ENCODE measurements around the gene CCL7. TPM values are rescaled to one million over a fixed set of nuclear protein-coding genes. Genes with fewer than 3 reads are reported as not detected.

The CCL7 gene
- total RNA-seq, 2 donors from 2014 or later: 0.52 TPM; not detected in 1

DNA sequence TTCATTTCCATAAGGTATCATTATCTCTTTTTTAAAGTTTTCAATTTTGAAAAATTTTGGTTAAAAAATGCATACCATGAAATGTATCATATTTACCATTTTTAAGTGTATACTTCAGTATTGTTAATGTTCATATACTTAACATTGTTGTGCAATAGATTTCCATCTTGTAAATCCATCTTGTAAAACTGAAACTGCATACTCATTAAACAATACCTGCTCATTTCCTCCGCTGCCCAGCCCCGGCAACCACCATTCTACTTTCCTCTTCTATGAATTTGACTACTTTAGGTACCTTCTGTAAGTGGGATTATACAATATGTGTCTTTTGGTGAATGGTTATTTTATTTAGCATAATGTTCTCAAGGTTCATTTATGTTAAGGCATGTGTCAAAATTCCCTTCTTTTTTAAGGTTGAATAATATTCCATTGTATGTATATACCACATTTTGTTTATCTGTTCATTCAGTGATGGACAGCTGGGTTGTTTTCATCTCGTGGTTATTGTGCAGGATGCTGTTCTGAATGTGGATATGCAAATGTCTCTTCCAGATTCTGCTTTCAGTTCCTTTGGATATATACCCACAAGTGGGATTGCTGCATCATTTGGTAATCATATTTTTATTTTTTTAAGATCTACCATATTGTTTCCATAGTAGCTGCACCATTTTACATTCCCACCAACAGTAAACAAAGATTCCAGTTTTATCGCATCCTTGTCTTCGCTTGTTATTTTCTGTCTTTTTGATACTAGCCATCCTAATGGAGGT lies 8.3 kb upstream of the CCL7 start:
- no peak for DNase-seq (ENCODE audit: low spot score)
- intact Hi-C loops (cut with DNase I): no loop called here

DNA sequence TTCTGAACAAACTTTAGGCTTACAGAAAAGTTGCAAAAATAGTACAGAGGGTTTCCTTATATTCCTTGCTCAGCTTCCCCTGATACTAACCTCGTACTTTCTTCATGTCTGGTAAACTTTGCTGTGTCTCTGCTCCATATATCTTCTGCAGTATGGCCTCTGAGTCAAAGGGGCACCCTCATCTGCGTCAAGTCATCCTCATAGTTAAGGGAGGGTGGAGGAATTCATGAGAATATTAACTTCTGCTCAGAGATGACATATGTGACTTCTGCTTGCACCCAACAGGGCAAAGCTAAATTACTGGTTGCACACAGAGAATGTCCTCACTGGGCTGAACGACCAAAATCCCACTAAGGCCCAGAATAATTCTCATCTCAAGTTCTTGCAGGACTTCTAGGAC lies 4.3 kb upstream of the CCL7 start:
- intact Hi-C loops (cut with DNase I): no loop called here
- no peak for DNase-seq (ENCODE audit: low spot score)

DNA sequence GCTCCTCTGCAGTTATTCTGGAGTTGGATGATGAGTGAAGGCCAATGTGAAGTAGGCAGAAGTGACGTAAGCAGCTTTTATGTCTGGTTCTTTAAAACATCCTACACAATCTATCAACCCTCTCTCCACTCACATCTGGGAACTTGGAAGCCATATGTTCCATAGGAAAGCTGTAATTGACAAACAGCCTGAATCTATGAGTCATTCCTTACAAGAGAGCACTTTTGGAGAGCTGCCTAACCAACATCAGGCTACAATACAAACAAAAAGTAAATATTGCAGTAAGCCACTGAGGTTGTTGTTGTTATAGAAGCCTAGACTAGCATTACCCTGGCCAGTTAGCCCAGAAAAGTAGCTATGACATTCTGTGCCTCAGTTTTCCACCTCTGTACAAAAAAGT lies 5.9 kb downstream of the CCL7 start:
- DNase-seq (ENCODE audit: low spot score): no peak
- intact Hi-C loops (cut with DNase I): no loop called here

DNA sequence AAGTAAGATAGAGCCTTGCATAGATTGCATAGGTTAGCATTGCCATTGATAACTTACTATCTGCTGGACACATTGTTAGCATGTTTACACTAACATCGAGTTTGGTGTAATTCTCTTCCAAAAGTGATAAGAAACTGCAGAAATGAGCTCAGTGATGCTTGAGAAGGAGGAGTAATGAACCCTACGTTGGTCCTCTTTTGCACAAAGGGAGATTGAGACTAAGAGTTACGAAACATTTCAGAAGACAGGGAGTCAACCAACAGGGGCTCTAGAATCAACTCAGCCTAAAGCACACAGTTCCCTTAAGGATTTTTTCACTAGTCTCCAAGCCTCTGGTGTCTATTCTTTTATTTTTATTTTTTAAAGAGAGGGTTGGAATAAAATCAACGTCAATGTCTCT lies 6.8 kb downstream of the CCL7 start:
- intact Hi-C loops (cut with DNase I): no loop called here
- no peak for DNase-seq (ENCODE audit: low spot score)

DNA sequence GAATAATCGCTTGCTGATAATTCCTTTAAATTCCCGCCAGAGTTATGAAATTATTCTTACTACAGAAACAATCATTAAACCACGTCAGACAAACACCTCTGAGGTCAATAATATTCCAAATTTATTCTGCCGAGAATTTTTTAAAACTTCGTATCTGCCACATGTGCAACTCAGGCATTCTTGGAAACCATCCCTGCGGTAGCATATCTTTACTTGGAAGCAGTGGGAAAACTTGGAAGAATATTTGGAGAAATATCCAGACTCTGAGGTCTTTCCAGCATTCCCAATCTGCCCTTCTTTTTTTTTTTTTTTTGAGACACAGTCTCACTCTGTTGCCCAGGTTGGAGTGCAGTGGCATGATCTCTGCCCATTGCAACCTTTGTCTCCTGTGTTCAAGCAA lies 13.6 kb downstream of the CCL7 start:
- no peak for DNase-seq (ENCODE audit: low spot score)
- intact Hi-C loops (cut with DNase I): no loop called here

DNA sequence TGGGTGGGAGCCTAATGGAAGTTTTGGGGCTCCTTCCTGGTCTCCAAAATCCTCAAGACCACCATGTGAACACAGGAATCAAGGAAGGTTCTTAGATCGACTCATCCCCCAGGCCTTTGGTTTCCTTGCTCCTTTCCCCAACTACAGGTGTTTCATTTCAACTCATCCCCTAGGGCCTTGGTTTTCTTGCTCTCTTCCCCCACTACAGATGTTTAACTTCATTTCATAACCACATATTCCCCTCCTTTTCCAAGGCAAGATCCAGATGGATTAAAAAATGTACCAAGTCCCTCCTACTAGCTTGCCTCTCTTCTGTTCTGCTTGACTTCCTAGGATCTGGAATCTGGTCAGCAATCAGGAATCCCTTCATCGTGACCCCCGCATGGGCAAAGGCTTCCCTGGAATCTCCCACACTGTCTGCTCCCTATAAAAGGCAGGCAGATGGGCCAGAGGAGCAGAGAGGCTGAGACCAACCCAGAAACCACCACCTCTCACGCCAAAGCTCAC lies 15.3 kb downstream of the CCL7 start, which contains the start of gene CCL11:
CCL11 (plus strand) TSS at position 457 of the 507 bp plus-strand sequence. CDS start 67 bp downstream, outside the sequence.
- intact Hi-C loops (cut with DNase I): no loop called here

DNA sequence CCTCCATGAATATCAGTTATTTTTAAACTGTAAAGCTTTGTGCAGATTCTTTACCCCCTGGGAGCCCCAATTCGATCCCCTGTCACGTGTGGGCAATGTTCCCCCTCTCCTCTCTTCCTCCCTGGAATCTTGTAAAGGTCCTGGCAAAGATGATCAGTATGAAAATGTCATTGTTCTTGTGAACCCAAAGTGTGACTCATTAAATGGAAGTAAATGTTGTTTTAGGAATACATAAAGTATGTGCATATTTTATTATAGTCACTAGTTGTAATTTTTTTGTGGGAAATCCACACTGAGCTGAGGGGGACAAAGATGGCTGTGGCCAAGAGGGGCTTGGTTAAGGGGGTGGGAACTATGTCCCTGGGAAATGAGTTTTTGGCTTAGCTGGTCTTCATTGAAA lies 17.9 kb downstream of the CCL7 start:
- DNase-seq (ENCODE audit: low spot score): no peak
- intact Hi-C loops (cut with DNase I): no loop called here

More for the DNA sequence above, 15.3 kb downstream of the CCL7 start, which contains the start of gene CCL11:
- DNase-seq (ENCODE audit: low spot score): no peak

DNA sequence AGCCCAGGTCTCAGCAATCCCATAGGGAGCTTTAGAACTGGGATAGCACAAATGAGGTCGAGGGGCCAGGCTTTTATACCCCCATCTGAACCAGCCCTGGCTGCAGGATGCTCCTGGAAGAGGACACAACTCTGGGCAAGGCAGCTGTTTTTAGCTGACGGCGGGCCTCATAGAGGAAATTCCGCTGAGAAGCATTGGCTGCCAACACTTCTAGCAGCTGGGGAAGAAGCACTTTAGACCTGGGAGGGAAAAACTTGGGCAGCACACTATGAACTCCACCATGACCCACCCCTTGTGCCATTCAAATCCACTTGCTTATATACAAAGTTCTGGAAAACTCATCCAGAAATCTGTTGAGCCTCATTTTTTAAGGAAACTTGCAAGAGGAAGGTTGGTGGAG lies 20.6 kb downstream of the CCL7 start:
- intact Hi-C loops (cut with DNase I): no loop called here
- DNase-seq (ENCODE audit: low spot score): no peak

DNA sequence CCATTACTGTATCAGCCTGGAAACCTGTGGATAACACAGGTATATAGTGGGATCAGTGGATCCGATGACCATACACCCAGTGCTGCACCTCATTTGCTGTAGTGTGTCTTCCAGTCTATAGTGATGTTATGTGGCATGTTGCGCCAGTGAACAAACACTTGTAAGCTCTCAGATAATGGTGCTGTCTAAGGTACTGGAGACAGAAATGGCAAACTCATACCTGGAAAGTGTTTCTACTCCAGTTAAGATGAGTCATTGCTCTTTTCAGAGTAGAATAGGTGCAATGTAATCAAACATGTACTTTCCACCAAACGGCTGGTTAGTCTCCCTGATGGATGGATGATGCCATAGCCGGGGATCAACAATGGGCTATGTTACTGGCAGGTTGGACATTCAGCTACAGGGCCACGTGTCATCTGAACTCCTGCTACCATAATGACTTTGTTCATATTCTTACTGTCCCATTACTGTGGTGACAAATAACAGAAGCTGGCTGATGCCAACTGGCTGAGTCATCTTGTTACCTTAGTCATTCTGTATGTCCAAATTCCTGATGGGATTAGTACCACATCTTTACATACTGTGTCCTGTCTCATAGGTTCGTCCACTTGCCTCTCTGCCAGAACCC lies 21.8 kb downstream of the CCL7 start:
- intact Hi-C loops (cut with DNase I): no loop called here
- DNase-seq (ENCODE audit: low spot score): no peak

DNA sequence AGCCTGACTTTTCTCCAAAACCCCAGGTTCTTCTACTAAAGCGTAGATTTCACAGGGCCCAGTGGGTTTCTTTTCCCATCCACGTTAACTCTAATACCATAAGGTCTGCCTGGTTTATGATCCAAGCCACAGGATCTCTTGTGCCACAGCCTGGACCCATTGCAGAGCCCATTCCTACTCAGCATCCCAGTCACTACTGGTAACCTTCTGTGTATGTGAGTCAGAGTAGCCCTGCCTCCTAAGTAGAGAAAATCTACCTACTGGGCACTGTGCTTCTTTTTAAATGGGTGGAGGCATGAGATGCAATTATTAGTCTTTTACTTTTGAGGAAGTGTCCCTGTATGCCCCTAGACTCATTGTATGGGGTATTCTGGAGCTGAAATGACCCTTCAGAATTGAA lies 29.0 kb downstream of the CCL7 start:
- intact Hi-C loops (cut with DNase I): no loop called here
- DNase-seq (ENCODE audit: low spot score): no peak

DNA sequence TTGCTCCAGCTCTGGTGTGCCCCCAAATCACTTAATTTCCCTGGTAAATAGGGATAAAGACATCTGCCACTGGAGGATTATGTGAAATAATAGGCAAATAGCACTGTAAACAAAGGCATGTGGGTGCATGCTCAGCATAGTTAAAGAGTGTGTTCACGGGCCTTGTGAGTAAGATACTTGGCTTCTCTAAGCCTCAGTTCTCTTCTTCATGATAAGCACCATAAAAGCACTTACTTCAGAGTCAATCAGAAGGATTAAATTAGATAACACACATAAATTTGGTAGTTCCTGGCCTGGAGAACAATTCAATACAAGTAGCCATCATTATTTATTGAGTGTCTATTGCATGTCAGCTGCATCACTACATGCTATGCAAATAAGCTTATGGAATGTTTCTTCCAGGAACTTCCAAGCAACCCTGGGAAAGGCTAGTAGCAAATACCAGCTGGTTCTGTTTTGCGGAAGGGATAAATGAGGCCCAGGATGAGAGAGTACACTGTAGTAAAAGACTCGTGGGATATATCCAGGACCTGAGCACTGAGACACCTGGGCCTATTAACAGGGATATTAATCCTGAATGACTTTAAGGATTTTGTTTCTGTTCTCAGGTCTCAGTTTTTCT lies 30.0 kb downstream of the CCL7 start:
- intact Hi-C loops (cut with DNase I): no loop called here
- no peak for DNase-seq (ENCODE audit: low spot score)

DNA sequence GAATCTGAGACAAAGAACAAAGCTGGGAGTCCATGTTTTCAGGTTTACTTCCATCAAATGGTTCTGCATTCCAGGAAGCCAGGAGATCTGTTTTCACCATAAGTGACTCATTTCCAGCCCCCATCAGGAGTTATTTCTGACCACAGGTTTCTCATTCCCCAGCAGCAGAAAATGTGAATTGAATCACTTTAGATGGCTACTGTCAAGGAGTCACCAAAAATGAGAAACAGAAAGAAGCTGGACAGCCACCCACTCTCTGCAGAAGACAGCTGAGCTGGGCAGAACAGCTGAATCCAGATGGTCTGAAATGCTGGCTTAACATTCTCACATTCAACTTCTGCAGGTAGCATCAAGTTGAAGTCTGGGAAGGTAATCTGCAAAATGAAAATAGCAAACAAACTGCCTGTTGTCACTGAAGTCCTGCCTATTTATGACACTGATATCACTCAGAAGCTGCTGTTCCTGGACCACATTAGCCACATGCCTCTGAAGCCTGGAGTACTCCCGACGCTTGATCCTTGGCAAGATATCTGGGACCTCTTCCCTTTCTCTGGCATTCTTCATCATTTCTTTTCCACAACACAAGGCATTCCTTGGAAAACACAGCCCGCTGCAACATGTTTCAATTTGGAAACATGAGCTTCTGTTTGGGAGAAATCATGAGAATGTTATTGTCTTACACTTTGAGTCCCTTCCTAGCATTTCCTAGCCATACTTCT lies 30.8 kb downstream of the CCL7 start:
- DNase-seq (ENCODE audit: low spot score): no peak
- intact Hi-C loops (cut with DNase I): no loop called here

DNA sequence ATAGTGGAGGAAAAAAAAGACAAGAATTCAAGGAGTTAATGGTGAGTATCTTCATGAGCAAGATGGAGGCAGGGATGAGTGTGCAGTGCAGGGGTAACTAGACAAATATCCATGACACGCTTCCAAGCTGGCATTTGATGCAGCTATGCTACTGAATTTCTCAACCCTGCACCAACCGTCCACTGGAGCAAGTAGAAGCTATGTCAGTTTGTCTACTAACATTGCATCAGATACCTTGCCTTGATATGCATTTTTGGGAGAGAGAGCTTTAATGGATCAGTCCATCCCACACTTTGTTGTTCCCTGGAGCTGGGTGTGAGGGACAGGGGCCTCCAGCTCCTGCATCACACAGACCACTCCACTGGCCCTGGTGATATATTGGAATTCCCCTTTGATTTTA lies 32.0 kb downstream of the CCL7 start:
- no peak for DNase-seq (ENCODE audit: low spot score)
- intact Hi-C loops (cut with DNase I): no loop called here

DNA sequence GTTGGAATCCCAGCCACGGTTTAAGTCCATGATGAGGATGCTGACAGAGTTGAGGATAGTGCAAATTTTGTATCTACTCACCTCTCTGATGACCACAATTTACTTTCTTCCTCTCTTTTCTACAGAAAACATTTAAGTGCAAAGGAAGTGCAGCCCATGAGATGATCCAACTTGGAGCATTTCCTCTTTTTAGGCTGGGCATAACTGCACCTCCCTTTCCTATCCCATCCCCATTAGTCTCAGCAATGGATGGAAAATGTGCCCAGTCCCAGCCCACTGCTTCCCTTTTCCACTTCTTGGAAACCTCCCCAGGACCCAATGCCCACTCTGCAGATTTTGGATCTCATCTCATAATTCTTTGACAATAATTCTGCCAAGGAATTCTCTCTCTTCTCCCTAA lies 32.6 kb downstream of the CCL7 start:
- intact Hi-C loops (cut with DNase I): no loop called here
- no peak for DNase-seq (ENCODE audit: low spot score)

DNA sequence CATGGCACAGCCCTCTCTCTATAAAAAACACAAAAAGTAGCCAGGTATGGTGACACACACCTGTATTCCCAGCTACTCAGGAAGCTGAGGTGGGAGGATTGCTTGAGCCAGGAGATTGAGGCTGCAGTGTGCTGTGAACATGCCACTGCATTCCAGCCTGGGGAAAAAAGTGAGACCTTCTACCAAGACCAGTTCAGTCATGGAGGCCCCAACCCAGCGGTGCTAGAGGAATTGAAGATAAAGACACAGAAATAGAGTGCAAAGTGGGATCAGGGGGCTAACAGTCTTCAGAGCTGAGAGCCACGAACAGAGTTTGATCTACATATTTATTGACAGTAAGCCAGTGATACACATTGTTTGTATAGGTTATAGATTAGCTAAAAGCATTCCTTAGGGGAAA lies 33.6 kb downstream of the CCL7 start:
- no peak for DNase-seq (ENCODE audit: low spot score)
- intact Hi-C loops (cut with DNase I): no loop called here

DNA sequence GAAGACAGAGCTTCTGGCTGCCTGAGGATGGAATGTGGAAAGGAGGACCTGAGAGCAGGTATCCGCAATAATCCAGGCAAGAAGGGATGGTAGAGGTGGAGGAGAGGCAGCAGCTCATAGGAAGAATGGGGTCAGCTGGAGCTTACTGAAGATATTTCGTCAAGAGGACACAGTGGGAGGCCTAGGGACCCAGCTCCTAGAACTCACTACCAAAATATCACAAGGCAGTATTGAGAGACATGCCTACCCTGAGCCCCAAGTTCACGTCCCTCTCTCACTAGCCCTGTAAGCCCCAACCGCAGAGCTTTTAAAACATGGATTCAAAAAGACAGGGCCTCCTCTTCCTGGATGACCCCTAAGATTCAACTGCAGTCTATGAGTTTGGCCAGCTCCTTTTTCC lies 35.0 kb downstream of the CCL7 start:
- intact Hi-C loops (cut with DNase I): loop anchor here in 1 of 2 donors (5.0 kb wide), 2 partner anchors 53 to 103 kb away; no protein-coding TSS in a partner anchor
- no peak for DNase-seq (ENCODE audit: low spot score)

DNA sequence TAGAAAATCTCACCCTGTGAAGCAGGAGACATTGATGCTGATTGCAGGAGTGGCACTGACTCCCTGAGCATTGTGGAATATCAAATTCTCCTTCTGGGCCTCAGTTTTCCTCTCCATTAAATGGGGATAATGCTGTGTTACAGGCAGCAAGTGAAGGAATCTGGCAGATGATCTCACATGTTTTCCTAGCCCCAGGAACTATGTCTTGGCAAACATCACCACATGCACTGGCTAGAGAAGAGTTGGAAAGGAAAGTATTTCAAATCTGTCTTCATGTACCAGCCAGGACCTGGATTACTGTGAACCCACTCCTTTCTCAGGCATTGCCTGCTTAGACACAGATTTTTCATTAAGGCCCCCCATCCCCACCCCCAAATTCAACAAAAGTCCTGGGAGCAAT lies 35.6 kb downstream of the CCL7 start:
- intact Hi-C loops (cut with DNase I): loop anchor here in 1 of 2 donors (5.0 kb wide), 2 partner anchors 53 to 103 kb away; no protein-coding TSS in a partner anchor
- DNase-seq (ENCODE audit: low spot score): no peak

DNA sequence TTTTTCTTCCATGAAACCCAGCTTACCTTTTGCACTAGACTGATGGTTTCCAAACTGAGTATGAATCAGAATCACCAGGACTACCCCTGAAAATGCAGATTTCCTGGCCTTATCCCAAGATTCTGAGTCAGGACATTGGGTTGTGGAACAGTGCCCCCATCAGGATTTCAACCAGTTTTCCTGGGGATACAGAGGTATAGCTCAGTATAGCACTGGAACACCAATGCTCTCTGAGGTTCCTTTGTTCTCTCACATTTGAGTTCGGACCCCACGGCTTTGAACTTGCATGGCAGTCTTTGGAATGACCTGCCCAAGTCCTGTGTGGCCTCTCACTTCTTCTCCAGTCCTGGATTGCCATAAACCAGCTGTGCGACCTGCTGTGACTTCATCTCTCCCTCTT lies 36.4 kb downstream of the CCL7 start:
- intact Hi-C loops (cut with DNase I): loop anchor here in 1 of 2 donors (5.0 kb wide), 2 partner anchors 54 to 104 kb away; no protein-coding TSS in a partner anchor
- no peak for DNase-seq (ENCODE audit: low spot score)

DNA sequence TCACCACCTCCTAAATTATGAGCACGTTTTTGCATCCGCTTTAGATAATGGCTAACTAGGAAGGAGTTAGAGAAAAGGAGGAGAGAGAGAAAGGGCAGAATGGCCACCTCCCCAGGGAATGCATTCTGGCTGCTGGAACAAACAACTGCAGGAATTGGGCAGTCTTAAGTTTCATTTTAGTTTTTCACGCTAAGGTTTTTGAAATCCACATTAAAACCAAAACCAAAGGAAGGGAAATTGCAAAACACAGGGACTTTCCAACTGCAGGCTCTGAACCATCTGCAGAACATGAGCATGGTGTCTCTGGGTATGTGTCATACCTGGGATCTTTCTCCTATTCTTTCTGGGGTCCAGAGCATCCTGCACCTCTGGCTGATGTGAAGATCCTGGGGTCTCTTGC lies 37.1 kb downstream of the CCL7 start:
- intact Hi-C loops (cut with DNase I): loop anchor here in 1 of 2 donors (5.0 kb wide), 2 partner anchors 55 to 105 kb away; no protein-coding TSS in a partner anchor
- DNase-seq (ENCODE audit: low spot score): no peak
